ENCODE measurements around the gene ID4.
"Not testable (repeated sequence)": the region's sequence is repeated elsewhere in the genome, so short reads cannot be mapped to it uniquely, and the experiment has no call there.

DNA sequence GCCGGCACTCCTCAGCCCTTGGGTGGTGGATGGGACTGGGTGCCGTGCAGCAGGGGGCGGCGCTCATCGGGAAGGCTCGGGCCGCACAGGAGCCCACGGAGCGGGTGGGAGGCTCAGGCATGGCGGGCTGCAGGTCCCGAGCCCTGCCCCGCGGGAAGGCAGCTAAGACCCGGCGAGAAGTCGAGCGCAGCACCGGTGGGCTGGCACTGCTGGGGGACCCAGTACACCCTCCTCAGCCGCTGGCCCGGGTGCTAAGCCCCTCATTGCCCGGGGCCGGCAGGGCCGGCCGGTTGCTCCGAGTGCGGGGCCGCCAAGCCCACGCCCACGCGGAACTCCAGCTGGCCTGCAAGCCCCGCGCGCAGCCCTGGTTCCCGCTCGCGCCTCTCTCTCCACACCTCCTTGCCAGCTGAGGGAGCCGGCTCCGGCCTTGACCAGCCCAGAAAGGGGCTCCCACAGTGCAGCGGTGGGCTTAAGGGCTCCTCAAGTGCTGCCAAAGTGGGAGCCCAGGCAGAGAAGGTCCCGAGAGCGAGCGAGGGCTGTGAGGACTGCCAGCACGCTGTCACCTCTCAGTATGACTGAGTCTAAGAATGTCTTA, 17.3 kb downstream of the ID4 start:
- TF ChIP-seq, protein P1, sequence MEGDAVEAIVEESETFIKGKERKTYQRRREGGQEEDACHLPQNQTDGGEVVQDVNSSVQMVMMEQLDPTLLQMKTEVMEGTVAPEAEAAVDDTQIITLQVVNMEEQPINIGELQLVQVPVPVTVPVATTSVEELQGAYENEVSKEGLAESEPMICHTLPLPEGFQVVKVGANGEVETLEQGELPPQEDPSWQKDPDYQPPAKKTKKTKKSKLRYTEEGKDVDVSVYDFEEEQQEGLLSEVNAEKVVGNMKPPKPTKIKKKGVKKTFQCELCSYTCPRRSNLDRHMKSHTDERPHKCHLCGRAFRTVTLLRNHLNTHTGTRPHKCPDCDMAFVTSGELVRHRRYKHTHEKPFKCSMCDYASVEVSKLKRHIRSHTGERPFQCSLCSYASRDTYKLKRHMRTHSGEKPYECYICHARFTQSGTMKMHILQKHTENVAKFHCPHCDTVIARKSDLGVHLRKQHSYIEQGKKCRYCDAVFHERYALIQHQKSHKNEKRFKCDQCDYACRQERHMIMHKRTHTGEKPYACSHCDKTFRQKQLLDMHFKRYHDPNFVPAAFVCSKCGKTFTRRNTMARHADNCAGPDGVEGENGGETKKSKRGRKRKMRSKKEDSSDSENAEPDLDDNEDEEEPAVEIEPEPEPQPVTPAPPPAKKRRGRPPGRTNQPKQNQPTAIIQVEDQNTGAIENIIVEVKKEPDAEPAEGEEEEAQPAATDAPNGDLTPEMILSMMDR (IDR thresholded peaks at IDR 0.05) = not testable (repeated sequence)
- TF ChIP-seq POLR2A (IDR thresholded peaks at IDR 0.05) = not testable (repeated sequence)
